ENCODE data around the gene P2RY12. TPM values are rescaled to one million over a fixed set of nuclear protein-coding genes. Genes with fewer than 3 reads are reported as not detected.

The P2RY12 gene
- total and polyA plus RNA-seq, 10 of the 15 experiments (the other 5 are each of a cell fraction or from before 2014, with no cell fraction given): 0.27 to 1.0 (median 0.66) TPM; not detected in 2

DNA sequence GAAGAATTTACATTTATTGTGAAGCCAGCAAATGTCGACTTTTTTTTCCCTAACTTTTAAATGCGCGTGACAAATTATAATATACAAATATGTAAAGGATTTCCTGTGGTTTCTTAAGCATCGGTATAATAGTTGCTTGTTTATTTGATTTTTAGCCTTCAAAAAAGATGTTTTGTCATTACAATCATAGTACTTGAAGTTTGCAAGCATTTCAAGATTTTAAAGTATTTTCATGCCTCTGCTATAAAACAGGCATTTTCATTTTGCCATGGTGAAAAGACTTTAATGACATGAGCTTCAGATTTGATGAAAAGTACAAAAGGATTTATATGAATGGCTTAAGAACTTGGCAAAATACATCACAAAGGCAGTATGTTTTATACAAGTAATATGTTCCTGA lies 9.4 kb upstream of the P2RY12 start:
- no peaks in the 10 kb centered on the region; the same call in 2 of the 3 replicates for H3K9me3 ChIP-seq (replicated peaks; ENCODE audit: control insufficient read depth, insufficient read depth, low read length)
- no peak overlapping the region for H3K4me2 ChIP-seq (ENCODE audit: control insufficient read depth, insufficient read depth)
- no peaks in the 10 kb centered on the region for H3K4me1 ChIP-seq (ENCODE audit: control insufficient read depth, insufficient read depth, low read length)
- in situ Hi-C loops (cut with MboI) (no loop called here), intact Hi-C loops (cut with micrococcal nuclease; ENCODE audit: unreplicated experiment) (no loop called here)
- H3K36me3 ChIP-seq (ENCODE audit: control insufficient read depth in 2 of 2, insufficient read depth in 2 of 2, low read length in 1 of 2): no peaks in the 10 kb centered on the region
- no peaks in the 10 kb centered on the region for H3K79me2 ChIP-seq (ENCODE audit: control insufficient read depth, insufficient read depth, low read length)
- POLR2A ChIA-PET: no interaction called here
- 39% methylated on average over 4 of the region's 4 CpGs for WGBS (ENCODE audit: insufficient coverage, insufficient replicate concordance, low lambda C conversion rate, missing lambda C conversion rate)
- SMC1A ChIA-PET (ENCODE audit: uncharacterized antibody, unreplicated experiment): interaction anchor here (1.5 to 3.1 kb wide), 2 partner anchors 8 to 15 kb away, joined by 4 to 22 read pairs; partner anchors contain the start of gene P2RY12
- FAIRE-seq: no peak
- no peak overlapping the region for H3K4me3 ChIP-seq
- RAD21 ChIA-PET (ENCODE audit: unreplicated experiment): interaction anchor here (0.6 kb wide), 1 partner anchor 208 kb away, joined by 5 read pairs; no protein-coding TSS in a partner anchor
- ATAC-seq: no peak
- DNase-seq (ENCODE audit: low read depth, low spot score): no peak
- no peaks in the 10 kb centered on the region; a peak in 1 of 4 replicates for H3K27me3 ChIP-seq (replicated peaks in 1 of 2; ENCODE audit: control insufficient read depth in 2 of 2, insufficient read depth in 2 of 2, low read length in 1 of 2)
- no peak overlapping the region for H2AFZ ChIP-seq (ENCODE audit: control insufficient read depth, low read depth, low read length)
- H4K20me1 ChIP-seq (ENCODE audit: control insufficient read depth, insufficient read depth): no peaks in the 10 kb centered on the region
- H3K27ac ChIP-seq (ENCODE audit: control insufficient read depth, insufficient read depth): no peak overlapping the region
- no peak overlapping the region for H3K9ac ChIP-seq (ENCODE audit: control insufficient read depth, insufficient read depth, low read length)
- CTCF ChIA-PET: interaction anchor here (1.0 to 1.3 kb wide), 2 partner anchors 15 to 16 kb away, joined by 3 read pairs; no protein-coding TSS in a partner anchor
- BruUV-seq (replicated peaks): no TSS peak
- TF ChIP-seq PML (IDR thresholded peaks at IDR 0.05; ENCODE audit: low read length): no peak
- TF ChIP-seq HDAC2 (IDR thresholded peaks at IDR 0.05): no peak
- no peak for TF ChIP-seq POLR2A (IDR thresholded peaks at IDR 0.05; ENCODE audit: low read depth, low read length)
- no peak for TF ChIP-seq EZH2 (IDR thresholded peaks at IDR 0.05; ENCODE audit: borderline replicate concordance, control insufficient read depth, low read depth, low read length)
- TF ChIP-seq, protein P1, sequence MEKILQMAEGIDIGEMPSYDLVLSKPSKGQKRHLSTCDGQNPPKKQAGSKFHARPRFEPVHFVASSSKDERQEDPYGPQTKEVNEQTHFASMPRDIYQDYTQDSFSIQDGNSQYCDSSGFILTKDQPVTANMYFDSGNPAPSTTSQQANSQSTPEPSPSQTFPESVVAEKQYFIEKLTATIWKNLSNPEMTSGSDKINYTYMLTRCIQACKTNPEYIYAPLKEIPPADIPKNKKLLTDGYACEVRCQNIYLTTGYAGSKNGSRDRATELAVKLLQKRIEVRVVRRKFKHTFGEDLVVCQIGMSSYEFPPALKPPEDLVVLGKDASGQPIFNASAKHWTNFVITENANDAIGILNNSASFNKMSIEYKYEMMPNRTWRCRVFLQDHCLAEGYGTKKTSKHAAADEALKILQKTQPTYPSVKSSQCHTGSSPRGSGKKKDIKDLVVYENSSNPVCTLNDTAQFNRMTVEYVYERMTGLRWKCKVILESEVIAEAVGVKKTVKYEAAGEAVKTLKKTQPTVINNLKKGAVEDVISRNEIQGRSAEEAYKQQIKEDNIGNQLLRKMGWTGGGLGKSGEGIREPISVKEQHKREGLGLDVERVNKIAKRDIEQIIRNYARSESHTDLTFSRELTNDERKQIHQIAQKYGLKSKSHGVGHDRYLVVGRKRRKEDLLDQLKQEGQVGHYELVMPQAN (conservative IDR thresholded peaks at IDR 0.05): no peak
- TF ChIP-seq, protein P2, sequence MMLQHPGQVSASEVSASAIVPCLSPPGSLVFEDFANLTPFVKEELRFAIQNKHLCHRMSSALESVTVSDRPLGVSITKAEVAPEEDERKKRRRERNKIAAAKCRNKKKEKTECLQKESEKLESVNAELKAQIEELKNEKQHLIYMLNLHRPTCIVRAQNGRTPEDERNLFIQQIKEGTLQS (IDR thresholded peaks at IDR 0.05; ENCODE audit: borderline replicate concordance, extremely low read depth, low read depth, low read length): no peak
- TF ChIP-seq, protein P3, sequence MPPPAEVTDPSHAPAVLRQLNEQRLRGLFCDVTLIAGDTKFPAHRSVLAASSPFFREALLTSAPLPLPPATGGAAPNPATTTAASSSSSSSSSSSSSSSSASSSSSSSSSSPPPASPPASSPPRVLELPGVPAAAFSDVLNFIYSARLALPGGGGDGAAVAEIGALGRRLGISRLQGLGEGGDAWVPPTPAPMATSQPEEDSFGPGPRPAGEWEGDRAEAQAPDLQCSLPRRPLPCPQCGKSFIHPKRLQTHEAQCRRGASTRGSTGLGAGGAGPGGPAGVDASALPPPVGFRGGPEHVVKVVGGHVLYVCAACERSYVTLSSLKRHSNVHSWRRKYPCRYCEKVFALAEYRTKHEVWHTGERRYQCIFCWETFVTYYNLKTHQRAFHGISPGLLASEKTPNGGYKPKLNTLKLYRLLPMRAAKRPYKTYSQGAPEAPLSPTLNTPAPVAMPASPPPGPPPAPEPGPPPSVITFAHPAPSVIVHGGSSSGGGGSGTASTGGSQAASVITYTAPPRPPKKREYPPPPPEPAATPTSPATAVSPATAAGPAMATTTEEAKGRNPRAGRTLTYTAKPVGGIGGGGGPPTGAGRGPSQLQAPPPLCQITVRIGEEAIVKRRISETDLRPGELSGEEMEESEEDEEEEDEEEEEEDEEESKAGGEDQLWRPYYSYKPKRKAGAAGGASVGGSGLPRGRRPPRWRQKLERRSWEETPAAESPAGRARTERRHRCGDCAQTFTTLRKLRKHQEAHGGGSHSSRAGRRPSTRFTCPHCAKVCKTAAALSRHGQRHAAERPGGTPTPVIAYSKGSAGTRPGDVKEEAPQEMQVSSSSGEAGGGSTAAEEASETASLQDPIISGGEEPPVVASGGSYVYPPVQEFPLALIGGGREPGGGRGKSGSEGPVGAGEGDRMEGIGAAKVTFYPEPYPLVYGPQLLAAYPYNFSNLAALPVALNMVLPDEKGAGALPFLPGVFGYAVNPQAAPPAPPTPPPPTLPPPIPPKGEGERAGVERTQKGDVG (CRISPR knock-in tag; IDR thresholded peaks at IDR 0.05): no peak
- no peak for TF ChIP-seq KDM1A (IDR thresholded peaks at IDR 0.05; ENCODE audit: borderline replicate concordance)
- no peak for TF ChIP-seq NFYB (IDR thresholded peaks at IDR 0.05; ENCODE audit: insufficient read depth, low read depth, low read length)
- no peak for TF ChIP-seq IKZF2 (IDR thresholded peaks at IDR 0.05)
- no peak for TF ChIP-seq WRNIP1 (IDR thresholded peaks at IDR 0.05; ENCODE audit: borderline replicate concordance, low read depth, low read length)
- no peak for TF ChIP-seq IKZF1 (conservative IDR thresholded peaks at IDR 0.05)
- TF ChIP-seq, protein P4, sequence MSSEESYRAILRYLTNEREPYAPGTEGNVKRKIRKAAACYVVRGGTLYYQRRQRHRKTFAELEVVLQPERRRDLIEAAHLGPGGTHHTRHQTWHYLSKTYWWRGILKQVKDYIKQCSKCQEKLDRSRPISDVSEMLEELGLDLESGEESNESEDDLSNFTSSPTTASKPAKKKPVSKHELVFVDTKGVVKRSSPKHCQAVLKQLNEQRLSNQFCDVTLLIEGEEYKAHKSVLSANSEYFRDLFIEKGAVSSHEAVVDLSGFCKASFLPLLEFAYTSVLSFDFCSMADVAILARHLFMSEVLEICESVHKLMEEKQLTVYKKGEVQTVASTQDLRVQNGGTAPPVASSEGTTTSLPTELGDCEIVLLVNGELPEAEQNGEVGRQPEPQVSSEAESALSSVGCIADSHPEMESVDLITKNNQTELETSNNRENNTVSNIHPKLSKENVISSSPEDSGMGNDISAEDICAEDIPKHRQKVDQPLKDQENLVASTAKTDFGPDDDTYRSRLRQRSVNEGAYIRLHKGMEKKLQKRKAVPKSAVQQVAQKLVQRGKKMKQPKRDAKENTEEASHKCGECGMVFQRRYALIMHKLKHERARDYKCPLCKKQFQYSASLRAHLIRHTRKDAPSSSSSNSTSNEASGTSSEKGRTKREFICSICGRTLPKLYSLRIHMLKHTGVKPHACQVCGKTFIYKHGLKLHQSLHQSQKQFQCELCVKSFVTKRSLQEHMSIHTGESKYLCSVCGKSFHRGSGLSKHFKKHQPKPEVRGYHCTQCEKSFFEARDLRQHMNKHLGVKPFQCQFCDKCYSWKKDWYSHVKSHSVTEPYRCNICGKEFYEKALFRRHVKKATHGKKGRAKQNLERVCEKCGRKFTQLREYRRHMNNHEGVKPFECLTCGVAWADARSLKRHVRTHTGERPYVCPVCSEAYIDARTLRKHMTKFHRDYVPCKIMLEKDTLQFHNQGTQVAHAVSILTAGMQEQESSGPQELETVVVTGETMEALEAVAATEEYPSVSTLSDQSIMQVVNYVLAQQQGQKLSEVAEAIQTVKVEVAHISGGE (CRISPR knock-in tag; IDR thresholded peaks at IDR 0.05): no peak
- TF ChIP-seq, protein P5, sequence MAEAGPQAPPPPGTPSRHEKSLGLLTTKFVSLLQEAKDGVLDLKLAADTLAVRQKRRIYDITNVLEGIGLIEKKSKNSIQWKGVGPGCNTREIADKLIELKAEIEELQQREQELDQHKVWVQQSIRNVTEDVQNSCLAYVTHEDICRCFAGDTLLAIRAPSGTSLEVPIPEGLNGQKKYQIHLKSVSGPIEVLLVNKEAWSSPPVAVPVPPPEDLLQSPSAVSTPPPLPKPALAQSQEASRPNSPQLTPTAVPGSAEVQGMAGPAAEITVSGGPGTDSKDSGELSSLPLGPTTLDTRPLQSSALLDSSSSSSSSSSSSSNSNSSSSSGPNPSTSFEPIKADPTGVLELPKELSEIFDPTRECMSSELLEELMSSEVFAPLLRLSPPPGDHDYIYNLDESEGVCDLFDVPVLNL (IDR thresholded peaks at IDR 0.05; ENCODE audit: low read depth, low read length): no peak
- TF ChIP-seq POLR2AphosphoS2 (IDR thresholded peaks at IDR 0.05; ENCODE audit: low read depth, low read length): no peak
